Measurements from ENCODE around the gene PLCD4. TPM values are rescaled to one million over a fixed set of nuclear protein-coding genes. Genes with fewer than 3 reads are reported as not detected.

Gene PLCD4
- polyA plus RNA-seq, 1 of the 3 experiments (the other 2 are of a cell fraction): 8.5 TPM

GRCh38 chr2:218644721-218645120, 37.0 kb downstream of the PLCD4 start (continued):
- TF ChIP-seq FOSL2 (IDR thresholded peaks at IDR 0.05; ENCODE audit: borderline replicate concordance, low read depth) (no peak), RAD21 (IDR thresholded peaks at IDR 0.05; ENCODE audit: low read length) (no peak), RXRA (IDR thresholded peaks at IDR 0.05; ENCODE audit: borderline replicate concordance, low read depth) (no peak), MAX (IDR thresholded peaks at IDR 0.05; ENCODE audit: low read depth) (no peak), PBX3 (IDR thresholded peaks at IDR 0.05) (no peak), FOXM1 (IDR thresholded peaks at IDR 0.05; ENCODE audit: low read depth) (no peak), GABPA (IDR thresholded peaks at IDR 0.05; ENCODE audit: low read depth) (no peak), GATA2 (CRISPR knock-in tag; IDR thresholded peaks at IDR 0.05) (no peak), RCOR1 (IDR thresholded peaks at IDR 0.05; ENCODE audit: low read length) (no peak), NFIC (IDR thresholded peaks at IDR 0.05; ENCODE audit: borderline replicate concordance) (no peak), USF1 (IDR thresholded peaks at IDR 0.05; ENCODE audit: borderline replicate concordance, low read depth) (no peak)

GRCh38 chr2:218645126-218645525, 37.4 kb downstream of the PLCD4 start:
- ChIA-PET POLR2A (no interaction called here), CTCF (interaction anchor here (1.3 kb wide), 1 partner anchor 238 kb away, joined by 4 read pairs; no protein-coding TSS in a partner anchor)
- DNase-seq: no peak
- H3F3A ChIP-seq (replicated peaks; ENCODE audit: insufficient read depth): peaks cover 3% of the 10 kb centered on the region
- peaks cover 4% of the 10 kb centered on the region for H3K79me2 ChIP-seq (ENCODE audit: insufficient read depth)
- H4K20me1 ChIP-seq (ENCODE audit: insufficient read depth): no peaks in the 10 kb centered on the region
- H3K4me2 ChIP-seq: no peak overlapping the region
- no peak overlapping the region for H2AFZ ChIP-seq (ENCODE audit: low read depth)
- no peaks in the 10 kb centered on the region for H3K9me3 ChIP-seq
- H3K9ac ChIP-seq: no peak overlapping the region
- WGBS (ENCODE audit: low lambda C conversion rate): 83% methylated on average over 1 of the region's 1 CpG
- TF ChIP-seq CTCF (IDR thresholded peaks at IDR 0.05) (no peak), MAX (IDR thresholded peaks at IDR 0.05; ENCODE audit: low read depth) (no peak), TEAD4 (IDR thresholded peaks at IDR 0.05; ENCODE audit: borderline replicate concordance, insufficient read depth) (no peak), NRF1 (IDR thresholded peaks at IDR 0.05; ENCODE audit: low read depth, low read length) (no peak), EP300 (IDR thresholded peaks at IDR 0.05; ENCODE audit: borderline replicate concordance in 1 of 2, low read depth in 1 of 2, low read length in 1 of 2) (no peak)
- H3K27ac ChIP-seq (ENCODE audit: low read depth in 2 of 2, low read length in 1 of 2): no peak overlapping the region
- no peaks in the 10 kb centered on the region for H3K27me3 ChIP-seq (ENCODE audit: insufficient read depth)
- no peaks in the 10 kb centered on the region; a peak in 1 of 4 replicates for H3K4me1 ChIP-seq (ENCODE audit: control insufficient read depth in 1 of 2, insufficient read depth in 2 of 2, low read depth in 1 of 2, low read length in 1 of 2)
- H3K4me3 ChIP-seq (ENCODE audit: low read depth in 2 of 2, low read length in 1 of 2): no peak overlapping the region
- H3K9me2 ChIP-seq: no peaks in the 10 kb centered on the region
- peaks cover 28 to 85% of the 10 kb centered on the region in 2 experiments for H3K36me3 ChIP-seq (replicated peaks in 1 of 2; ENCODE audit: control insufficient read depth in 1 of 2, insufficient read depth in 2 of 2, low read length in 1 of 2)

All from SK-N-SH (cell line).